ENCODE data around the gene RNU1-3. TPM values are rescaled to one million over a fixed set of nuclear protein-coding genes. Genes with fewer than 3 reads are reported as not detected.
"Not testable (repeated sequence)": the region's sequence is repeated elsewhere in the genome, so short reads cannot be mapped to it uniquely, and the experiment has no call there.

Gene RNU1-3
- total and polyA plus RNA-seq, 2 of the 8 experiments (the other 6 are each of a cell fraction or from before 2014, with no cell fraction given) = 145 to 1,303 TPM

- H3K4me2 ChIP-seq (ENCODE audit: insufficient read depth in 1 of 2, low read depth in 2 of 2, low read length in 2 of 2); H4K5ac ChIP-seq (ENCODE audit: insufficient read length, low read depth, low read length); H3K79me1 ChIP-seq (ENCODE audit: low read depth, low read length); H3K79me2 ChIP-seq (ENCODE audit: control insufficient read depth in 1 of 2, insufficient read depth in 2 of 2, low read length in 2 of 2); H3K9ac ChIP-seq (replicated peaks in 1 of 4; ENCODE audit: extremely low read depth in 1 of 4, low read depth in 3 of 4, low read length in 3 of 4); H4K8ac ChIP-seq (ENCODE audit: extremely low read depth, insufficient read depth, low read length); H3K4me3 ChIP-seq (ENCODE audit: extremely low read depth in 1 of 4, insufficient read depth in 2 of 4, low read depth in 3 of 4, low read length in 4 of 4); H3K4me1 ChIP-seq (replicated peaks in 1 of 4; ENCODE audit: control insufficient read depth in 3 of 4, insufficient read depth in 4 of 4, low read length in 3 of 4); H2AK5ac ChIP-seq (ENCODE audit: low read depth, low read length); H3K23ac ChIP-seq (ENCODE audit: insufficient read length); H2BK5ac ChIP-seq (ENCODE audit: low read depth, low read length); H3K56ac ChIP-seq (replicated peaks; ENCODE audit: insufficient read length, low read depth, low read length); H3K9me3 ChIP-seq (ENCODE audit: insufficient read depth in 2 of 2, low read depth in 1 of 2, low read length in 1 of 2); H3K14ac ChIP-seq (ENCODE audit: insufficient read length); POLR2A ChIA-PET (ENCODE audit: partially characterized antibody); FAIRE-seq; H3K23me2 ChIP-seq (ENCODE audit: low read depth, low read length); H3K36me3 ChIP-seq (ENCODE audit: control insufficient read depth in 2 of 4, insufficient read depth in 4 of 4, low read length in 3 of 4); DNase-seq (ENCODE audit: low read depth in 1 of 2, low spot score in 2 of 2); H2BK20ac ChIP-seq (ENCODE audit: low read length); H2BK120ac ChIP-seq (replicated peaks; ENCODE audit: low read depth, low read length); H4K91ac ChIP-seq (replicated peaks; ENCODE audit: insufficient read length, low read length); H2BK15ac ChIP-seq (ENCODE audit: low read length); H4K20me1 ChIP-seq (replicated peaks in 1 of 2; ENCODE audit: control insufficient read depth in 1 of 2, insufficient read depth in 2 of 2, low read length in 2 of 2); H3K27ac ChIP-seq (ENCODE audit: low read depth, low read length); H2AFZ ChIP-seq (ENCODE audit: low read length); H3K4ac ChIP-seq (replicated peaks; ENCODE audit: insufficient read length, low read depth, low read length); H3K27me3 ChIP-seq (replicated peaks in 1 of 4; ENCODE audit: control insufficient read depth in 3 of 4, extremely low read depth in 1 of 4, insufficient read depth in 3 of 4, low read length in 3 of 4); H3K18ac ChIP-seq (ENCODE audit: extremely low read depth, low read length); H2BK12ac ChIP-seq (ENCODE audit: low read depth, low read length): not testable (repeated sequence)
- CTCF ChIA-PET (ENCODE audit: partially characterized antibody) = interaction anchor here (1.1 to 29.9 kb wide), 6 partner anchors 10 to 88 kb away, joined by 3 to 723 read pairs (median 5); no protein-coding TSS in a partner anchor
- WGBS, 2 experiments (ENCODE audit: extremely low coverage in 1 of 2, insufficient coverage in 1 of 2, insufficient read length in 1 of 2, insufficient replicate concordance in 2 of 2, low coverage in 1 of 2, low lambda C conversion rate in 2 of 2, missing lambda C conversion rate in 1 of 2) = 80% methylated on average over 4 of the region's 10 CpGs; no CpG with 5 or more reads in 1 of the 2 experiments
Measured at GRCh38 chr1:16713480-16713879, 46.7 kb upstream of the RNU1-3 start.

- H4K8ac ChIP-seq (ENCODE audit: extremely low read depth, insufficient read depth, low read length); H3K18ac ChIP-seq (ENCODE audit: extremely low read depth, low read length); H3K27ac ChIP-seq (ENCODE audit: low read depth, low read length); H2BK120ac ChIP-seq (replicated peaks; ENCODE audit: low read depth, low read length); FAIRE-seq; H3K4ac ChIP-seq (replicated peaks; ENCODE audit: insufficient read length, low read depth, low read length); H3K9ac ChIP-seq (replicated peaks in 1 of 4; ENCODE audit: extremely low read depth in 1 of 4, low read depth in 3 of 4, low read length in 3 of 4); H3K4me1 ChIP-seq (replicated peaks in 1 of 4; ENCODE audit: control insufficient read depth in 3 of 4, insufficient read depth in 4 of 4, low read length in 3 of 4); H3K27me3 ChIP-seq (replicated peaks in 1 of 4; ENCODE audit: control insufficient read depth in 3 of 4, extremely low read depth in 1 of 4, insufficient read depth in 3 of 4, low read length in 3 of 4); H3K9me3 ChIP-seq (ENCODE audit: insufficient read depth in 2 of 2, low read depth in 1 of 2, low read length in 1 of 2); H3K36me3 ChIP-seq (ENCODE audit: control insufficient read depth in 2 of 4, insufficient read depth in 4 of 4, low read length in 3 of 4); H4K20me1 ChIP-seq (replicated peaks in 1 of 2; ENCODE audit: control insufficient read depth in 1 of 2, insufficient read depth in 2 of 2, low read length in 2 of 2); H3K4me3 ChIP-seq (ENCODE audit: extremely low read depth in 1 of 4, insufficient read depth in 2 of 4, low read depth in 3 of 4, low read length in 4 of 4); H2BK20ac ChIP-seq (ENCODE audit: low read length); H3K79me2 ChIP-seq (ENCODE audit: control insufficient read depth in 1 of 2, insufficient read depth in 2 of 2, low read length in 2 of 2); H2BK15ac ChIP-seq (ENCODE audit: low read length); H3K14ac ChIP-seq (ENCODE audit: insufficient read length); H3K56ac ChIP-seq (replicated peaks; ENCODE audit: insufficient read length, low read depth, low read length); H3K4me2 ChIP-seq (ENCODE audit: insufficient read depth in 1 of 2, low read depth in 2 of 2, low read length in 2 of 2); H2BK12ac ChIP-seq (ENCODE audit: low read depth, low read length); H2AK5ac ChIP-seq (ENCODE audit: low read depth, low read length); DNase-seq (ENCODE audit: low read depth in 1 of 2, low spot score in 2 of 2); H3K79me1 ChIP-seq (ENCODE audit: low read depth, low read length); H2AFZ ChIP-seq (ENCODE audit: low read length); H3K23me2 ChIP-seq (ENCODE audit: low read depth, low read length); H4K5ac ChIP-seq (ENCODE audit: insufficient read length, low read depth, low read length); H4K91ac ChIP-seq (replicated peaks; ENCODE audit: insufficient read length, low read length); H3K23ac ChIP-seq (ENCODE audit: insufficient read length); H2BK5ac ChIP-seq (ENCODE audit: low read depth, low read length): not testable (repeated sequence)
- POLR2A ChIA-PET (ENCODE audit: partially characterized antibody) = interaction anchor here (1.2 kb wide), 1 partner anchor 14 kb away, joined by 3 read pairs; no protein-coding TSS in a partner anchor
- 87% methylated on average over 4 of the region's 6 CpGs; no CpG with 5 or more reads in 1 of the 2 experiments for WGBS, 2 experiments (ENCODE audit: extremely low coverage in 1 of 2, insufficient coverage in 1 of 2, insufficient read length in 1 of 2, insufficient replicate concordance in 2 of 2, low coverage in 1 of 2, low lambda C conversion rate in 2 of 2, missing lambda C conversion rate in 1 of 2)
- CTCF ChIA-PET (ENCODE audit: partially characterized antibody) = interaction anchor here (1.1 to 29.9 kb wide), 7 partner anchors 11 to 92 kb away, joined by 3 to 723 read pairs (median 4); no protein-coding TSS in a partner anchor
Measured at GRCh38 chr1:16712984-16713383, 46.2 kb upstream of the RNU1-3 start.

All from H1 (cell line).